DMS114 treated with DMSO at 0.1 percent for 48 hours (cell line): ENCODE measurements around the gene PDE3A.
"Not testable (repeated sequence)": the region's sequence is repeated elsewhere in the genome, so short reads cannot be mapped to it uniquely, and the experiment has no call there.

ENCODE experiments used
- DNase-seq: peaks from one replicate; lab custom pipeline; 2025; ENCODE audit not compliant: unreplicated experiment; lab: John Stamatoyannopoulos, UW

PDE3A gene

GRCh38 chr12:20596061-20596460 lies 227.7 kb downstream of the PDE3A start:
- no peak for DNase-seq

GRCh38 chr12:20599757-20600156 lies 231.4 kb downstream of the PDE3A start:
- DNase-seq = no peak

- peak; percentile 25 for DNase-seq
These were observed 233.4 kb downstream of the PDE3A start for GRCh38 chr12:20601668-20602280.

- no peak for DNase-seq
These were observed 234.5 kb downstream of the PDE3A start for GRCh38 chr12:20602641-20603391.

GRCh38 chr12:20604408-20605067 lies 236.2 kb downstream of the PDE3A start:
- no peak for DNase-seq

- DNase-seq = not testable (repeated sequence)
These were observed 246.7 kb downstream of the PDE3A start for GRCh38 chr12:20615020-20615419.

- no peak for DNase-seq
These were observed 247.8 kb downstream of the PDE3A start for GRCh38 chr12:20616093-20616492.

GRCh38 chr12:20620261-20620660 lies 251.9 kb downstream of the PDE3A start:
- DNase-seq = no peak

- DNase-seq = peak; percentile 57
These were observed 256.4 kb downstream of the PDE3A start for GRCh38 chr12:20624718-20625117.

- DNase-seq = no peak
These were observed 257.2 kb downstream of the PDE3A start for GRCh38 chr12:20625531-20625930.

GRCh38 chr12:20627001-20627588 lies 258.8 kb downstream of the PDE3A start:
- DNase-seq = no peak

- DNase-seq = no peak
These were observed 260.0 kb downstream of the PDE3A start for GRCh38 chr12:20628226-20628787.

GRCh38 chr12:20628999-20629398 lies 260.7 kb downstream of the PDE3A start:
- DNase-seq = no peak

- DNase-seq = no peak
These were observed 261.2 kb downstream of the PDE3A start for GRCh38 chr12:20629414-20630156.

- DNase-seq = no peak
These were observed 263.4 kb downstream of the PDE3A start for GRCh38 chr12:20631711-20632110.

GRCh38 chr12:20641106-20641505 lies 272.8 kb downstream of the PDE3A start:
- no peak for DNase-seq

GRCh38 chr12:20643822-20644221 lies 275.5 kb downstream of the PDE3A start:
- DNase-seq = no peak

- DNase-seq = peak; percentile 25
These were observed 278.0 kb downstream of the PDE3A start for GRCh38 chr12:20646239-20646827.

GRCh38 chr12:20653871-20654270 lies 285.5 kb downstream of the PDE3A start:
- no peak for DNase-seq

- no peak for DNase-seq
These were observed 288.3 kb downstream of the PDE3A start for GRCh38 chr12:20656600-20656999.
